ENCODE measurements around the gene ENKUR.

The ENKUR gene

GRCh38 chr10:24938525-24938924, 77.4 kb downstream of the ENKUR start:
- no peak for ATAC-seq

- ATAC-seq, result no peak
These were observed 77.9 kb downstream of the ENKUR start for GRCh38 chr10:24938076-24938475.

GRCh38 chr10:24935504-24936292, 80.3 kb downstream of the ENKUR start:
- ATAC-seq, result peak in 1 of 2 donors; percentile 24
